DMS53 (cell line): Measurements from ENCODE around the gene ABCA2.
"Not testable (repeated sequence)": the region's sequence is repeated elsewhere in the genome, so short reads cannot be mapped to it uniquely, and the experiment has no call there.

ENCODE experiments used
- DNase-seq: peaks from one replicate; lab custom pipeline; 2025; lab: John Stamatoyannopoulos, UW

The ABCA2 gene

DNA sequence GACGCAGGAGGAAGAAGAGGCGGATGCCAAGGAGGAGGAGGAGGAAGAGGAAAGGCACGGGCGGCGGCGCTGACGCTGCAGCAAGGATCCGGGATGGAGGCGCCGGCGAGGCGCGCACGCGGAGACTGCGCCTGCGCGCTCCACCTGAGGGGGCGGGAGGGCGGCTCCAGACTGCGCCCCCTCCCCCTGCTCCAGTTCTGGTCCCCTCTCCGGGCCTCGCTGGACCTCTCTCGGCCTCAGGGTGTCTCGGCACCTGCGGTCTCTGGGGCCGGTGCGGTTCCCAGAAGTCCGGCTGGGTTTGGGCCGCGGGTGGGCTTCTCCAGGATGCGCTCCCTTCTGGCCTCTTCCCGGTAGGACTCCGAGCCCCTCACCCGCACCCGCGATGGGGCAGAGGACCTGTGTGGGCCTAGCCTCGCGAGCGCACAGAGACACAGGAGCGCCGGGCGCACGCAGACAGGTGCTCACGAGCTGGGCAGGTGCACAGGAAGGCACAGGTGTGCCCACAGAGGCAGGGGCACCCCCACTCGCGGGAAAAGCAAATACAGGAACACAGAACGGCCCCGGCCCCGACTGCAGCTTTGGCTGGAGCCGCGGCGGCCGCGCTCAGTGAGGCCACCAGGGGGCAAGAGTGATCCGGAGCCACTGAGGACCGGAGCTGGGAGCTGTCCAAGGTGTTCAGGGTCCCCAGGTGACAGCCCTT, 18.2 kb upstream of the ABCA2 start, which contains the start of gene NPDC1:
Gene NPDC1, minus strand, starts transcription at position 90 of the 700 bp plus-strand sequence. CDS start 188 bp downstream, outside the sequence.
- peak; percentile 98 for DNase-seq

- peak; percentile 80 for DNase-seq
These were observed 17.5 kb upstream of the ABCA2 start for GRCh38 chr9:137045294-137046087.

GRCh38 chr9:137044502-137045177, 16.6 kb upstream of the ABCA2 start:
- peak; percentile 90 for DNase-seq

GRCh38 chr9:137044037-137044436, 16.0 kb upstream of the ABCA2 start:
- peak; percentile 64 for DNase-seq

DNA sequence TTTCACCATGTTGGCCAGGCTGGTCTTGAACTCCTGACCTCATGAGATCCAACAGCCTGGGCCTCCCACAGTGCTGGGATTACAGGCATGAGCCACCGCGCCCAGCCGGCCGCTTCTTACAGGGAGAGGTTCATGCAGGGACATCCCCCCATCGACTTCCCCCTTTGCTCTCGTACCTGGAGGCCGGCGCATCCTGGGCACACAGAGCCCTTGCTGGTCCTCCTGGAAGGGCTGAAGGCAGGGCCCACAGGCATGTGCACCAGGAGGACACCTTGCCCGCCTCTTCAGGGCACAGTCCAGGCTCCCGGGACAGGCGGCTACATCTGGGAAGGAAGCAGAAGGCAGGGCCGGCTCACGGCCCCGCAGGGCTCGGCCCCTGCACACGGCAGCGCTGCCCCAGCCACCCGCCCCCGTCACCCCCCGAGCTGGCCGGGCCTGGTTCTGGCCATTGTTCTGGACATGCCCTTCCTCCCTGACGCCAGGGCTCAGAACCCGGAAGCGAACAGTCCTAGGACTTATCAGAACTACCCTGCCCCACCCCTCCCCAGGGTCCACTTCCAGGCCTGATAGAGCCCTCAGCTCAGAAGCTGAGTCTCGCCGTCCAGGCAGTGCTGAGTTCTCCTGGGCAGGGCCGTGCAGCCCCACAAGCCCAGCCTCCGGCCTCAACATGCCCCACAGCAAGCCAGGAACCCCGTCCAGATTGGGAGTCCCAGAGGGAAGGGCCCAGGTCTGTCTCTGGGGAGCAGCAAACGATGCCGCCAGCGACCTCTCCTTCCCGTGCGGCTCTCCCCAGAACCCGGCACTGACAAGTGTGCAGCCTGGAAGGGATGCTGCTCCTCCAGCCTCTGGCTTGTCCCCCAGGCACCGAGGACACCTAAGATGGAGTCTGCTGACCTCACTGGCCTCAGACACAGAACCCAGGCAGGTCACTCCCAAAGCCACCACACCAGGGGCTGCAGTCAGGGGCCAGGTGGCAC, 15.0 kb upstream of the ABCA2 start:
- DNase-seq = no peak

- DNase-seq = no peak
These were observed 13.1 kb upstream of the ABCA2 start for GRCh38 chr9:137041124-137041523.

GRCh38 chr9:137040568-137040967, 12.5 kb upstream of the ABCA2 start:
- DNase-seq = no peak

- DNase-seq = no peak
These were observed 11.8 kb upstream of the ABCA2 start for GRCh38 chr9:137039611-137040366.

DNA sequence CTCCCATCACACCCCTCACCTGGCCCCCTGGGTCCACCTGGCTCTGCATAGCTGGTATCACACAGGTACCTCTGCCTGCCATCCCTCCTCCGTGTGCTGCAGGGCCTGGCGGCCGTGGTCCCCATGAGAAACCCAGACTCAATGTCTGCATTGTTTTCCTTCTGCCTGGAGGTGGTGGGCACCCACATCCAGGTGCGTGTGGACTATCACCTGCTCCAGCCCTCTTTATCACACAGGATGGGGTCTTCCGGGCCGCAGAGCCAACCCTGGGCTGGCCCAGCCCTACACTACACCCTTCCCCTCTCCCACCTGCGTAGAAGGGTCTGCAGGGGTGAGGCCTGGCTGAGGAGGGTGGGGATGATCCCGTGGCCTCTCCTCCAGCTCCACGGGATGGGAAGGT, 10.9 kb upstream of the ABCA2 start:
- DNase-seq = no peak

GRCh38 chr9:137037483-137037882, 9.4 kb upstream of the ABCA2 start:
- DNase-seq = no peak

- DNase-seq = no peak
These were observed 9.0 kb upstream of the ABCA2 start for GRCh38 chr9:137037035-137037434.

DNA sequence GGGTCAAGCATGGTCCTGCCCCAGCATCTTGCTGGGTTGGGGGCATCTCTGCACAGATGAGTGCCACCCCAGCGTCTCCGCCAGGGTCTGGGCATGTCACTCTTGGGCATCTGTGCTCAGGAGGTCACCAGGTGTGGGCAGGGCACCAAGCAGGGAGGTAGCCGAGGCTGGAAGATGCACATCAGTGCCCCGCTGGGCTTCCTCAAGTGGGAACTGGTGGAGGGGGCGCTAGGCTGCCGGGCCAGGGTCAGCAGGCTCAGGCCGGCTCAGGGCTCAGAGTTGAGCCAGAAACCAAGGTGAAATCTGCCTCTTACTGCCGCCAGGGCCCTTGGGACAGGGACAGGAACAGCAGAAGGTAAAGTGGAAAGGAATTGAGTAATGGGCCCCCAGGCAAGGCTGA, 7.9 kb upstream of the ABCA2 start:
- DNase-seq = no peak

GRCh38 chr9:137035507-137035834, 7.4 kb upstream of the ABCA2 start:
- no peak for DNase-seq

GRCh38 chr9:137034709-137035506, 6.9 kb upstream of the ABCA2 start:
- peak; percentile 93 for DNase-seq

DNA sequence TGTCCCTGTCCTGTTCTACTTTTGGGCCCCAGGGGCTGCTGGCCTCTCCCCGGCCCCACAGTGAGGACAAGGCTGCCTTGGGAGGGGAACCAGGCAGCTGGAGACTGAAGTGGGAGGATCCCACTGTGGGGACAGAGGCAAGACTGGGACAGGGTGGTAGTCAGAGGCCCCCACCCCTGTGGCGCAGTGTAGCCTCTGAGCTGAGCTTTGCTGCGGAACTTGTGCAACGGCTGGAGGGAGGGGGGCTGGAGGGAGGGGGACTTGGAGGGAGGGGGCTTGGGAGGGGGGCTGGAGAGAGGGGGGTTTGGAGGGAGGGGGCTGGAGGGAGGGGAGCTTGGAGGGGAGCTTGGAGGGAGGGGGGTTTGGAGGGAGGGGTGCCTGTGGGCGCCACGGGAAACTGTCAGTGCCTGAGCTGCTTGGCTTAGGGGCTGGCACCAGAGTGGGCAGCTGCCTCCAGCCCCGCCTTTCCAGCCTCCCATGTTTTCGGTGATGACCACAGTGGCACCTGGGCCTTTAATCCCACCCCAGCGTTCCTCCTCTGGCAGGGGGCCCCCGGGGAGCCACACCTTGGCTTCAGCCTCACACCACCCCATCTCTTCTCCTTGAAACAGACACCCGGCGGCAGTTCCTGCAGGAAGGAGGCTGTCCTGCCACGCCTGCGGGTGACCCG, 6.1 kb upstream of the ABCA2 start:
- peak; percentile 73 for DNase-seq

DNA sequence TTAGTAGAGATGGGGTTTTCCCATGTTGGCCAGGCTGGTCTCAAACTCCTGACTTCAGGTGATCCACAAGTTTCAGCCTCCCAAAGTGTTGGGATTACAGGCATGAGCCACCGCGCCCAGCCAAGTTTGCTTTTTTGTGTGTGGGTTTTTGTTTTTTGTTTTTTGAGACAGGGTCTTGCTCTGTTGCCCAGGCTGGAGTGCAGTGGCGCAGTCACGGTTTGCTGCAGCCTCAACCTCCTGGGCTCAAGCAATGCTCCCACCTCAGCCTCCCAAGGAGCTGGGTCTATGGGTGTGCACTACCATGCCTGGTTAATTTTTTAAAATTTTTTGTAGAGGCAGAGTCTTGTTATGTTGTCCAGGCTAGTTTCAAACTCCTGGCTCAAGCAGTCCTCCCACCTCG, 5.4 kb upstream of the ABCA2 start:
- not testable (repeated sequence) for DNase-seq

DNA sequence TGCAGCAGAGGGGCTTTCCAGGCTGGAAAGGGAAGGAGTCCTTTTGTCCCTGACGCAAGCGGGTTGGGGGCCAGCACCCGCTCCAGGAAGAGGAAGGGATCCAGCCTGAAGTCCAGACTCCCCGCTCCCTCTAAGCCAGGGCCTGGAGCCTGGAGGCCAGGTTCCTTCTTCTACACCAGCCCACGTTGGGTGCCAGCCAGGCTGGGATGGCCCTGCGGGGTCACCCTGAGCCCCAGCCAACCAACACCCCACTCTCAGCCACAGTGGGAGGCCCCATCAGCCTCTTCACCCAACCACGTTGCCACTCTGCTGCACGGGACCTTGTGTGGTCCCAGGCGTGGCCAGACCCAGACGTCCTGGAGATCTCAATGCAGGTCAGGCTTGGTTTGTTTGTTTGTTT, 4.8 kb upstream of the ABCA2 start:
- DNase-seq = no peak

DNA sequence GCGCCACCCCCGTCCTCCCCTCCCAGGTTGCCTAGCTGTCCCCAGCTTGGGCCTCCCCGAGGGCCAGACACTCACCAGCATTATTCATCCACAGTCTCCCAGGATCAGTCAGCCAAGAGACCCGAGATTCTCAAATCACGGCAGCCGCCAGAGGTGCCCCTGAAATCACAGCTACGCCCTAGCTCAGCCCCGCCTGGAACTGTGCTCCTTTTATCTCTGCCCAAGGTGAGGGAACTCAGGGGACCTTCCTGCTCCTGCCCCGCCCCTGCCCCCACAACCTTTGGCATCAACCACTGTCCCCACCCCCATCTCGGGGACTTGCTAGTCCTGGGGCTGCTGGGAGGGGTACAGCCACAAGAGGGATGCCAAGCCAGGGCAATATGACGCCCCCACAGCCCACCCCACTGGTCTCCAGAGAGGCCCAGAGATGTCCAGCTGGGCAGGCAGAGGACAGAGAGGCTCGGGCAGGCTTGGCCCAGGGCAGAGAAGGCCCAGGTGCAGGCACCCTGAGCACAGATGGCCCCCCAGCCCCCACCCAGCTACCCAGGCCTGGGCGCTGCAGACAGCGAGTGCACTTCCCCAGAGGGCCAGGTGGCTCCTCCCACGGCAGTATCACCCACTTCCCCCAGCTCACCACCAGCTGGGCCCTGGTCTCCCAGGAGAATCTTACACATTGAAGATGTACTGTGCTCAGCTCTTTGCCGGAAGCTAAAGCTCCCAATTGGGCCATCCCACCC, 4.0 kb upstream of the ABCA2 start, which contains the start of gene FUT7:
Gene FUT7, minus strand, starts transcription at position 185 of the 737 bp plus-strand sequence. Its CDS starts 97 bp downstream, at position 88.
- no peak for DNase-seq
